MM.1S (cell line): ENCODE data around the gene FRMD8.

Source experiments
- DNase-seq: peaks from one replicate; pipeline ENCODE4 v3.0.0-alpha.2; 2015
- H2AFZ ChIP-seq: fragments of 300-600 bp; sonication (generic); 2 replicates; pipeline ENCODE4 v1.6.0; 2016; ENCODE audit warnings: antibody characterized with exemption, low read length
- H3F3A ChIP-seq: fragments of 300-600 bp; sonication (generic); 2 replicates; pipeline ENCODE4 v1.6.1; 2016; ENCODE audit warnings: mild to moderate bottlenecking, antibody characterized with exemption, low read length, moderate library complexity, mixed read lengths; ENCODE audit not compliant: insufficient read depth
- H3K27ac ChIP-seq: fragments of 300-600 bp; sonication (generic); 2 replicates; pipeline ENCODE4 v1.5.1; 2016; ENCODE audit warnings: mild to moderate bottlenecking, low read length
- H3K27me3 ChIP-seq: fragments of 300-600 bp; sonication (generic); replicated peaks from 2 replicates; pipeline ENCODE4 v1.6.0; 2016; ENCODE audit warnings: low read length; ENCODE audit not compliant: insufficient read depth
- H3K36me3 ChIP-seq: fragments of 300-600 bp; sonication (generic); replicated peaks from 2 replicates; pipeline ENCODE4 v1.6.1; 2016; ENCODE audit warnings: mild to moderate bottlenecking, low read length, mixed read lengths; ENCODE audit not compliant: insufficient read depth
- H3K4me1 ChIP-seq: fragments of 300-600 bp; sonication (generic); 2 replicates; pipeline ENCODE4 v1.6.1; 2016; ENCODE audit warnings: low read length, mixed read lengths
- H3K4me2 ChIP-seq: fragments of 300-600 bp; sonication (generic); 2 replicates; pipeline ENCODE4 v1.6.0; 2016; ENCODE audit warnings: low read depth, low read length
- H3K4me3 ChIP-seq: fragments of 300-600 bp; sonication (generic); 2 replicates; pipeline ENCODE4 v1.5.1; 2016; ENCODE audit warnings: low read length, mixed read lengths
- H3K79me2 ChIP-seq: fragments of 300-600 bp; sonication (generic); 2 replicates; pipeline ENCODE4 v1.6.1; 2016; ENCODE audit warnings: mixed run types, low read length, mixed read lengths
- H3K9ac ChIP-seq: fragments of 300-600 bp; sonication (generic); 2 replicates; pipeline ENCODE4 v1.6.1; 2016; ENCODE audit warnings: low read length, mixed read lengths
- H3K9me2 ChIP-seq: fragments of 300-600 bp; sonication (generic); replicated peaks from 2 replicates; pipeline ENCODE4 v1.6.1; 2016; ENCODE audit warnings: mild to moderate bottlenecking, low read length, mixed read lengths; ENCODE audit not compliant: insufficient read depth
- H3K9me3 ChIP-seq: fragments of 300-600 bp; sonication (generic); replicated peaks from 2 replicates; pipeline ENCODE4 v1.6.1; 2016; ENCODE audit warnings: mild to moderate bottlenecking, low read length, mixed read lengths; ENCODE audit not compliant: insufficient read depth
- H4K20me1 ChIP-seq: fragments of 300-600 bp; sonication (generic); 2 replicates; pipeline ENCODE4 v1.6.1; 2016; ENCODE audit warnings: mild to moderate bottlenecking, low read length, moderate library complexity, mixed read lengths; ENCODE audit not compliant: insufficient read depth
- CTCF ChIP-seq: fragments of 300-600 bp; sonication (generic); IDR thresholded peaks from 2 replicates; pipeline ENCODE4 v1.5.1; 2016; ENCODE audit warnings: antibody characterized with exemption, low read length, mixed read lengths
- EZH2 ChIP-seq: fragments of 300-600 bp; sonication (generic); optimal IDR thresholded peaks from 2 replicates; pipeline ENCODE3; 2017; ENCODE audit warnings: low read depth, mild to moderate bottlenecking, antibody characterized with exemption, low read length, mixed read lengths
- EZH2phosphoT487 ChIP-seq: fragments of 300-600 bp; sonication (generic); IDR thresholded peaks from 2 replicates; pipeline ENCODE4 v1.6.1; 2018; ENCODE audit warnings: antibody characterized with exemption, low read length

FRMD8 gene

DNA sequence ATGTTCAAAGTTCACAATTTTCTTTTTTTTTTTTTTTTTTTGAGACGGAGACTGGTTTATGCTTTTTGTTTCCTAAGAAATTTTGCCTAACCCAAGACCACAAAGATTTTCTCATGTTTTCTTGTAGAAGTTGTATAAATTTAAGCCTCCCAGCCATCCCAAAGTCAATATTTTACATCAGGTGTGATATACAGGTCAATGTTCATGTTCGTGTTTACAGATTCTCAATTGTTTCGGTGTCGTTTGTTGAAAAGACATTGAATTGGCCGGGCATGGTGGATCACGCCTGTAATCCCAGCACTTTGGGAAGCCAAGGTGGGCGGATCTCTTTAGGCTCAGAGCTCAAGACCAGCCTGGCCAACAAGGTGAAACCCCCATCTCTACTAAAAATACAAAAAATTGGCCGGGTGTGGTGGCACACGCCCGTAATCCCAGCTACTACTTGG, 15.4 kb downstream of the FRMD8 start:
- no peaks in the 10 kb centered on the region for H3K9me3 ChIP-seq
- no peaks in the 10 kb centered on the region for H3K27me3 ChIP-seq
- no peaks in the 10 kb centered on the region for H3K36me3 ChIP-seq

GRCh38 chr11:65402790-65403189, 16.4 kb downstream of the FRMD8 start:
- H3K9me3 ChIP-seq, result no peaks in the 10 kb centered on the region
- no peaks in the 10 kb centered on the region for H3F3A ChIP-seq
- H3K9me2 ChIP-seq, result no peaks in the 10 kb centered on the region
- no peaks in the 10 kb centered on the region for H4K20me1 ChIP-seq
- no peak overlapping the region for H3K4me2 ChIP-seq
- no peak for DNase-seq
- no peaks in the 10 kb centered on the region for H3K27me3 ChIP-seq
- no peaks in the 10 kb centered on the region for H3K79me2 ChIP-seq
- no peak overlapping the region for H3K4me3 ChIP-seq
- TF ChIP-seq EZH2phosphoT487, result no peak
- no peak for TF ChIP-seq CTCF
- no peak for TF ChIP-seq EZH2
- no peaks in the 10 kb centered on the region for H3K4me1 ChIP-seq
- no peak overlapping the region for H3K9ac ChIP-seq
- no peak overlapping the region for H3K27ac ChIP-seq
- H2AFZ ChIP-seq, result no peak overlapping the region
- no peaks in the 10 kb centered on the region for H3K36me3 ChIP-seq

More for the DNA sequence above, 15.4 kb downstream of the FRMD8 start:
- H4K20me1 ChIP-seq, result no peaks in the 10 kb centered on the region
- H3K27ac ChIP-seq, result no peak overlapping the region
- no peaks in the 10 kb centered on the region for H3K79me2 ChIP-seq
- H3K9ac ChIP-seq, result no peak overlapping the region
- no peak overlapping the region for H2AFZ ChIP-seq
- no peaks in the 10 kb centered on the region for H3K9me2 ChIP-seq
- no peak overlapping the region for H3K4me3 ChIP-seq
- H3K4me2 ChIP-seq, result no peak overlapping the region
- no peaks in the 10 kb centered on the region for H3F3A ChIP-seq
- DNase-seq, result no peak
- no peak for TF ChIP-seq EZH2
- TF ChIP-seq EZH2phosphoT487, result no peak
- TF ChIP-seq CTCF, result no peak
- no peaks in the 10 kb centered on the region for H3K4me1 ChIP-seq

DNA sequence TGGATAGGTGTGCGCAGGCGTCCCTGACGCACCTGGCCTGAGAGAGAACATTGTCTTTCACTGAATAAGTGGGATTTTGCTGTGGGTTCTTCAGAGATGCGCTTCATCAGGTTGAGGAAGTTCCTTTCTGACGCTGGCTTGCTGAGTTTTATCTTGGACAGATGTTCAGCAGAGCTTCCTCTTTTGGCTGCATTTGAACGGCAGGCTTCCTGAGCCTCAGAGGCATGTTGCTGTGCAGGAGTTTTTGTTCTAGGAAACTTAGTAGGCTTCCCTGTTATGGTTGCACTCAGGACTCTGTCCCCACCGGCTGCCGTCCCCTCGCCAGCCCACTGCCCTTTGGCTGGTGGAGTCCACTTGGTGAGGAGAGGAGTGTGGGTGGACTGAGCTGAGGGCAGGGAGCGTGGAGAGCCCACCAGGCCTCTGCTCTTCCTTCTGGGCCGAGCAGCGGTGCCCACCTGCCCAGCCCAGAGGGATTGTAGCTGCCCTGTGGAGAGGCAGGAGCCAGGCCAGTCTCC, 17.2 kb downstream of the FRMD8 start:
- H3K9ac ChIP-seq, result no peak overlapping the region
- no peaks in the 10 kb centered on the region for H3K4me1 ChIP-seq
- H3K4me2 ChIP-seq, result no peak overlapping the region
- H3K9me3 ChIP-seq, result no peaks in the 10 kb centered on the region
- H3F3A ChIP-seq, result no peaks in the 10 kb centered on the region
- H3K36me3 ChIP-seq, result no peaks in the 10 kb centered on the region
- H4K20me1 ChIP-seq, result no peaks in the 10 kb centered on the region
- no peak for DNase-seq
- H2AFZ ChIP-seq, result no peak overlapping the region
- no peaks in the 10 kb centered on the region for H3K9me2 ChIP-seq
- no peaks in the 10 kb centered on the region for H3K79me2 ChIP-seq
- TF ChIP-seq EZH2 (no peak), CTCF (no peak), EZH2phosphoT487 (no peak)
- no peaks in the 10 kb centered on the region for H3K27me3 ChIP-seq
- H3K27ac ChIP-seq, result no peak overlapping the region
- no peak overlapping the region for H3K4me3 ChIP-seq
